GM19455 (cell line): Measurements from ENCODE around the gene LIME1.
A peak's percentile ranks its signal among the peaks of the same experiment; 100 is the strongest.
"Not testable (repeated sequence)": the region's sequence is repeated elsewhere in the genome, so short reads cannot be mapped to it uniquely, and the experiment has no call there.

ENCODE experiments used
- ATAC-seq: cut with Tn5 transposase; IDR thresholded peaks from one replicate; pipeline ENCODE4 v1.9.1; 2021; ENCODE audit not compliant: unreplicated experiment

LIME1 gene

DNA sequence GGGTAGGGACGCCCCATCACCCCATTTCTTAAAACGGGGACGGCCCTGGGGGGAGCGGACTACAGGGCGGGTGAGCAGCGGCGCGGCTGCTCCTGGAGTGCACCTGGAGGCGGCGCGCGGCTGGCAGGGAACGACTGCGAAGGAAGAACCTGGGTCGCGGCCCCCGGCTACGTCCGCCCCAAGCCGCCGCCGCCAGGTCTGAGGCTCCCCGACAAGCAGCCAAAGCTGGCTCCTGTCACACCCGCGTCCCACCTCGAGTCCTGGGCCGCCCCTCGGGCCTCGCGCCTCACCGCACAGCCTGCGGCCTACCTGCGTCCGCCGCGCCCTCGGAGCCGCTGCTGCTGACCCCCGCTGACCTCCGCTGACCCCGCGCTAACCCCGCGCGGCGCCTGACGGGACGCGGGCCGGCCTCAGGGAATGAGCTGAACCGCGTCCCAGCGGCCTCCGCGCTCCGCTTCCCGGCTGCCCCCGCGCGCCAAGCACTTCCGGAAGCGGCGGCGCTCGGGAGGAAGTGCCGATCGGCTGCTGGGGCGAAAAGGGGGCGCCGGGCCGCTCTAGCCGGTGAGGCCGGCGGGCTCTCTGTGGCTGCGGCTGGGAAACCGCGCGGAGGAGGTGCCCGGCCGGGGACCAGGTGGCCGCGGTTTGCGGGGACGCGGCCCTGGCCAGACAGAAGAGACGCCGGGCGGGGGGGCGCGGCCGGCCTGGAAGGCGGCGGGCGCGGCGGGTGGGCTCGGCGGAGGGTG is 28.7 kb upstream of the LIME1 start, which contains the start of the genes ARFRP1 and ZGPAT:
Gene ARFRP1 (minus strand): TSS at position 419 of the 743 bp plus-strand sequence. CDS start 885 bp downstream, outside the sequence.
Gene ZGPAT (plus strand): TSS at position 482 of the 743 bp plus-strand sequence. CDS start 542 bp downstream, outside the sequence.
- ATAC-seq, result peak; percentile 55

DNA sequence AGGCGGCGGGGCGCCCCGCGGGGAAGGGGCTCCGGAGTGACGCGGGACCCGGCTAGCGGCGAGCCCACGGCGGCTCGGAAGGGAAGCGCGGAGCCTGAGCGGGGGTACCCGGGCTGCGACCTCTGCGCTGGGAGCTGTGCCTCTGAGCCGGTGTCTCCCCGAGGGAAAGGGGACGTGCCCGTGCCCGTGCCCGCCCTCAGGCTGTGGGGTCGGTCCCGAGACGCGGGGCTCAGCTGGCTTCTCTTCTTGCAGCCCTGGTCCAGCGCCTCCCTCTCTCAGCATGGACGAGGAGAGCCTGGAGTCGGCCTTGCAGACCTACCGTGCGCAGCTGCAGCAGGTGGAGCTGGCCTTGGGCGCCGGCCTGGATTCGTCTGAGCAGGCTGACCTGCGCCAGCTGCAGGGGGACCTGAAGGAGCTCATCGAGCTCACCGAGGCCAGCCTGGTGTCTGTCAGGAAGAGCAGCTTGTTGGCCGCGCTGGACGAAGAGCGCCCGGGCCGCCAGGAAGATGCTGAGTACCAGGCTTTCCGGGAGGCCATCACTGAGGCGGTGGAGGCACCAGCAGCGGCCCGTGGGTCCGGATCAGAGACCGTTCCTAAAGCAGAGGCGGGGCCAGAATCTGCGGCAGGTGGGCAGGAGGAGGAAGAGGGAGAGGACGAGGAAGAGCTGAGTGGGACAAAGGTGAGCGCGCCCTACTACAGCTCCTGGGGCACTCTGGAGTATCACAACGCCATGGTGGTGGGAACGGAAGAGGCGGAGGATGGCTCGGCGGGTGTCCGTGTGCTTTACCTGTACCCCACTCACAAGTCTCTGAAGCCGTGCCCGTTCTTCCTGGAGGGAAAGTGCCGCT is 27.9 kb upstream of the LIME1 start:
- ATAC-seq, result peak; percentile 20

- no peak for ATAC-seq
Observed at GRCh38 chr20:63709149-63709527, 27.3 kb upstream of the LIME1 start.

DNA sequence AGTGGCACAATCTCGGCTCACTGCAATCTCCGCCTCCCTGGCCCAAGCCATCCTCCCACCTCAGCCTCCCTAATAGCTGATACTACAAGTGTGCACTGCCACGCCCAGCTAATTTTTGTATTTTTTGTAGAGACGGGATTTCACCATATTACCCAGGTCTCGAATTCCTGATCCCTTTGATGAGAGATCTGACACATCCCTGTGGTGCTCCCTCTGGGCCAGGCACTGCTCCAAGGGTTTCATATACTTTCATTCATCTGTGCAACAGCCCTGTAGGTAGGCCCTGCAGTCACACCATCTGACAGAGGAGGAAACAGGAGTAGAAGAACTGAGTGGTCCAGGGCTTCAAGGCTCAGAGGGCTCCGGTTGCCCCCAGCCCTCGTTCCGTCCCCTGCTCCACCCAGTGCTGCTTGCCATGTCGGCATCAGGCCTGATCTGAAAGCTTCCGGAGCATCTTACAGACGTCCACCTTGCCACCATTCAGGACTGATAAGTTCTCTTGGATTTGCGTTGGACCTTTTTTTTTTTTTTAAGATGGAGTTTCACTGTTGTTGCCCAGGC is 25.3 kb upstream of the LIME1 start:
- no peak for ATAC-seq

- ATAC-seq, result no peak
Observed at GRCh38 chr20:63712191-63712590, 24.3 kb upstream of the LIME1 start.

DNA sequence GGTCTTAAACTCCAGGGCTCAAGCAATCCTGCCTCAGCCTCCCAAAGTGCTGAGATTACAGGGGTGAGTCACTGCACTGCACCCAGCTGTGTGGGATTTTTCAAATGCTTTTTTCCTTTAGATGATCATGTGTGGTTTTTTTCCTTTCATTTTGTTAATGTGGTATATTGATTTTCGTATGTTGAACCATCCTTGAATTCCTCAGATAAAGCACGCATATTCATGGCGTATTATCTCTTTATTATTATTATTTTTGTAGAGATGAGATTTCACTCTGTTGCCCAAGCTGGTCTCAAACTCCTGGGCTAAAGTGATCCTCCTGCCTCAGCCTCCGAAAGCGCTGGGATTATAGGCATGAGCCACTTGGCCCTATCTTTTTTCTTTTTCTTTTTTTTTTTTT is 21.6 kb upstream of the LIME1 start:
- ATAC-seq, result no peak

DNA sequence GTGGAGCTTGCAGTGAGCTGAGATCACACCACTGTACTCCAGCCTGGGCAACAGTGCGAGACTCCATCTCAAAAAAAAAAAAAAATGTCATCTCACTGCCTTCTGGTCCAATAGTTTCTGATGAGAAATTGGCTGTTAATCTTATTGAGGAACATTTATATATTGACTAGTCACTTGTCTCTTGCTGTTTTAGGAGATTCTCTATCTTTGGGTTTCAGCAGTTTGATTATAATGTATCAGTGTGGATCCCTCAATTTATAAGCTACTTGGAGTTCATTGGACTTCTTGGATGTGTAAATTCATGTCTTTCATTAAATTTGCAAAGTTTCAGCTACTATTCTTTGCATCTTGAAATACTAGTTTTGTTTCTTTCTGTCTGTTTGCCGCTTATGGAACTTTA is 17.5 kb upstream of the LIME1 start:
- ATAC-seq, result no peak

DNA sequence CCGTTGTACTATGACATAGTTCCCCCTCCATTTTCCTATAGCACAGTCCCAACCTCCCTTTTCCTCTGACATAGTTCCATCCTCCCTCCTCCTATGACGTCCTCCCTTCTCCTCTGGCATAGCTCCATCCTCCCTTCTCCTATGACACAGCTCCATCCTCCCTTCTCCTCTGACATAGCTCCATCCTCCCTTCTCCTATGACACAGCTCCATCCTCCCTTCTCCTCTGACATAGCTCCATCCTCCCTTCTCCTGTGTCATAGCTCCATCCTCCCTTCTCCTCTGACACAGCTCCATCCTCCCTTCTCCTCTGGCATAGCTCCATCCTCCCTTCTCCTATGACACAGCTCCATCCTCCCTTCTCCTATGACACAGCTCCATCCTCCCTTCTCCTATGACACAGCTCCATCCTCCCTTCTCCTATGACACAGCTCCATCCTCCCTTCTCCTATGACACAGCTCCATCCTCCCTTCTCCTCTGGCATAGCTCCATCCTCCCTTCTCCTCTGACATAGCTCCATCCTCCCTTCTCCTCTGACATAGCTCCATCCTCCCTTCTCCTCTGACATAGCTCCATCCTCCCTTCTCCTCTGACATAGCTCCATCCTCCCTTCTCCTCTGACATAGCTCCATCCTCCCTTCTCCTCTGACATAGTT is 13.4 kb upstream of the LIME1 start:
- not testable (repeated sequence) for ATAC-seq

DNA sequence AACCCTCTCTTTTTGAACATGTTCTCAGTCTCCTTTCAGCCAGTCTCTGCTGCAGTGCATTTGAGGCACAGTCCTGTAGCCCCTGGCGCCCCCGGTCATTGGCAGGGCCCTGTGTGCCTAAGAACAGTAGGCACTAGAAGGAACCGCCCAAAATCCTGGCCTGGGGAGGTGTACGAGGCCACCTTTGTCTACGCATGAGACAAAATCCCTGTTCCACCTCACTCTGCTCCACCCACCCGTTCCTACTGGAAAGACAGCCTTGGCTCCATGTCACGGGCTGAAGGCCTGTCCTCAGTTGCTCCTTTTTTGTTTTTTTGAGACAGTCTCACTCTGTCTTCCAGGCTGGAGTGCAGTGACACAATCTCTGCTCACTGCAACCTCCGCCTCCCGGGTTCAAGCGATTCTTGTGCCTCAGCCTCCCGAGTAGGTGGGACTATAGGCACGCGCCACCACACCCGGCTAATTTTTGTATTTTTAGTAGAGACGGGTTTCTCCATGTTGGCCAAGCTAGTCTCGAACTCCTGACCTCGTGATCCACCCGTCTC is 6.2 kb upstream of the LIME1 start:
- ATAC-seq, result not testable (repeated sequence)

- ATAC-seq, result no peak
Observed at GRCh38 chr20:63731410-63731809, 5.1 kb upstream of the LIME1 start.

DNA sequence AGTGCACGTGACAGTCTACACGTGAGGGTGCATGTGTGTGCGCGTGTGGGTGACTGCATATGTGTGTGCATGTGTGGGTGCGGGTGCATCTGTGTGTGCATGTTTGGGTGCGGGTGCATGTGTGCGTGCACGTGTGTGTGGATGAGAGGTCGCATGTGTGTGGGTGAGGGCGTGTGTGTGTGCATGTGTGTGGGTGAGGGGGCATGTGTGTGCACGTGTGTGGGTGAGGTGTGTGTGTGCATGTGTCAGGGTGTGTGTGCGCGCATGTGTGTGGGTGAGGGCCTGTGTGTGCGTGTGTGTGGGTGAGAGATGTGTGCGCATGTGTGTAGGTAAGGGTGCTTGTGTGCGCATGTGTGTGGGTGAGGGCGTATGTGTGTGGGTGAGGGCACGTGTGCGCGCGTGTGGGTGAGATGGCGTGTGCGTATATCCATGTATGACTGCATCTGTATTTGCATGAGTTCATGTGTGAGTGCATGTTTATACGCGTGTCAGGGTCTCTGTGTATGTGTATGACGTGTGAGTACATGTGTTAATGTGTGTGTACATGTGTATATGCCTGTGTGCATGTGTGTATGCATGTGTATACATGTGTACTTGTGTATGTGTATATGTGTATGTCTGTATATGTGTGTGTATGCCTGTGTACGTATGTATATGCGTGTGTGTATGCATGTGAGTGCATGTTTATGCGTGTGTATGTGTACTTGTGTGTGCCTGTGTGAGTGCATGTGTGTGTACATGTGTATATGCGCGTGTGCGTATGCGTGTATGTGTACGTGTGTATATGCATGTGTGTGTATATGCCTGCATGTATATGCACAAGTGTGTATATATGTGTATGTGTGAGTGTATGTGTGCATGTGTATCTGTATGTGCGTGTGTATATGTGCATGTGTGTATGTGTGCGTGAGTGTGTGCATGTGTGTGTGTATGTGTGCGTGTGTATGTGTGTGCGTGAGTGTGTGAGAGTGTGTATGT is 4.1 kb upstream of the LIME1 start:
- ATAC-seq, result no peak

DNA sequence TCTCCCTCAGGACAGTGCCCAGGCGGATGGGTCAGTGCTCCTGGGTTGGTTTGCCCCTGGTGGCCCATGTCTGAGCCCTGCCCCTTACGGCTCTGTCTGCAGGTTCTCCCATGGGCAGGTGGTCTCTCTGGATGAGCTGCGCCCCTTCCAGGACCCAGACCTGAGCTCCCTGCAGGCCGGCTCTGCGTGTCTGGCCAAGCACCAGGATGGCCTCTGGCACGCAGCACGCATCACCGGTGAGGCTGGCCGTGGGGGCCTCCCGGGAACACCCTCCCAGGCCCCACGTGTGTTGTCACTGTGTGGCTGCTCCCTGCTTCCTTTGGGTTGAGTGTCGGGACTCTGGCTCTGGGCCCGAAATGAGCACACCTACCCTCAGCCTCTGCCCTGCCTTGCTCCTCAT is 3.3 kb upstream of the LIME1 start:
- ATAC-seq, result no peak

- no peak for ATAC-seq
Observed at GRCh38 chr20:63733579-63734081, 2.8 kb upstream of the LIME1 start.

DNA sequence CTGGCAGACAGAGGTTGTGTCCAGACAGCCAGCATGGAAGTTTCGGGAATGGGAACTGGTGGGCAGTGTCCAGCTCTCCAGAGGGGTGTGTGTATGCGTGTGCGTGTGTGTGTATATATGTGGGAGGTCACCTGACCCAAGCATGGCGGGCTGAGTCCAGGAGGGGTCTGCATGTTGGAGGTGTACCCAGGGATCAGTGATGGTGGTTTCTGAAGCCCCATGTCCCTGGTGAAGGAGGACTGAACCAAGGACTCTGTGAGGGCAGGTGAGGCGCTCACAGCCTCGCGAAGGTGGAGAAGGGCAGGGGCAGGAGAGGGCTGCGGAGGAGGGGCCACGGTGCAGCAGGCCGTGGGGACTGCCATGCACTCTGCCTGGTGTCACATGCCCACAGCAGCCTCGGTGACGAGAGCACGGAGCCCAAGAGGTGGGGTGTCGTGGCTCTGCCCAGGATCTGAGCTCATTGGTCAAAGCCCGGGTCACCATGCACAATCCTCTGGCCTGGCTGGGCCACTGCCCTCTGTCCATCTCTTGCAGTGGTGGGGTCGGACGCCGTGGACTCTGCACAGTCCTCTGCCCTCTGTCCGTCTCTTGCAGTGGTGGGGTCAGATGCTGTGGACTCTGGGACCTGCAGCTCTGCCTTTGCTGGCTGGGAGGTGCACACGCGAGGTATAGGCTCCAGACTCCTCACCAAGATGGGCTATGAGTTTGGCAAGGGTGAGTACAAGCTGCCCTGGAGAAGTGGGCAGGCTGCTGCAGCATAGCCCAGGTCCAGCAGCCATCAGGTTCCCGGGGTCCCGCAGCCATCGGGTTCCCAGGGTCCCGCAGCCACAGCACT is 2.1 kb upstream of the LIME1 start:
- ATAC-seq, result no peak

DNA sequence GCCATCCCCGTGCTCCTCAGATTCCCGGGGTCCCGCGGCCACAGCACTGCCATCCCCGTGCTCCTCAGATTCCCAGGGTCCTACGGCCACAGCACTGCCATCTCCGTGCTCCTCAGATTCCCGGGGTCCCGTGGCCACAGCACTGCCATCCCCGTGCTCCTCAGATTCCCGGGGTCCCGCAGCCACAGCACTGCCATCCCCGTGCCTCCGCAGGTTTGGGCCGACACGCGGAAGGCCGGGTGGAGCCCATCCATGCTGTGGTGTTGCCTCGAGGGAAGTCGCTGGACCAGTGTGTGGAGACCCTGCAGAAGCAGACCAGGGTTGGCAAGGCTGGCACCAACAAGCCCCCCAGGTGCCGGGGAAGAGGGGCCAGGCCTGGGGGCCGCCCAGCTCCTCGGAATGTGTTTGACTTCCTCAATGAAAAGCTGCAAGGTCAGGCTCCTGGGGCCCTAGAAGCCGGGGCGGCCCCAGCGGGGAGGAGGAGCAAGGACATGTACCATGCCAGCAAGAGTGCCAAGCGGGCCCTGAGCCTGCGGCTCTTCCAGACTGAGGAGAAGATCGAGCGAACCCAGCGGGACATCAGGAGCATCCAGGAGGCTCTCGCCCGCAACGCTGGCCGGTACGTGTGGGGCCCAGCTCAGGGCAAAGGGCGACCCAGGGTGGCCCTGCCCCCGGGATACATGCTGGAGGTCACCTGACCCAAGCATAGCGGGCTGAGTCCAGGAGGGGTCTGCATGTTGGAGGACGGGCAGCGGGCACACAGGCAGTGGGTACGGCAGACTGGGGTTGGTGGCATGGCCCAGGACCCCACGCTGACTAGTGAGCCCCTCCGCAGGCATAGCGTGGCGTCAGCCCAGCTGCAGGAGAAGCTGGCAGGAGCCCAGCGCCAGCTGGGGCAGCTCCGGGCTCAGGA is 1.3 kb upstream of the LIME1 start:
- no peak for ATAC-seq

- no peak for ATAC-seq
Observed at GRCh38 chr20:63736893-63737694, 630 bp downstream of the LIME1 start.

- no peak for ATAC-seq
Observed at GRCh38 chr20:63737695-63737944, 1.2 kb downstream of the LIME1 start.
